Liver (tissue), 3 donors: Measurements from ENCODE around the gene ZC3H8.

Experiments
- CTCF ChIP-seq: fragments of 150-350 bp; IDR thresholded peaks from 2 replicates; pipeline ENCODE4 v1.5.1; 2017; ENCODE audit warnings: improper control_type of control experiment, low read depth, low read length; ENCODE audit not compliant: missing input control
- EGR1 ChIP-seq, 2 donors: IDR thresholded peaks; 2 replicates each; pipeline ENCODE4 v1.6.1; 2016 to 2018; ENCODE audit warnings: antibody characterized with exemption in 2 of 2, low read depth in 2 of 2
- GABPA ChIP-seq, 2 donors: IDR thresholded peaks in 1 of 2; conservative IDR thresholded peaks in 1 of 2; 2 replicates each; pipeline ENCODE4 v1.6.1; 2016; ENCODE audit warnings: antibody characterized with exemption in 2 of 2, mild to moderate bottlenecking in 1 of 2, moderate library complexity in 1 of 2
- RXRA ChIP-seq, 2 donors: IDR thresholded peaks; 2 replicates each; pipeline ENCODE4 v1.6.1; 2017 to 2018; ENCODE audit warnings: antibody characterized with exemption in 2 of 2, mild to moderate bottlenecking in 1 of 2
- TF ChIP-seq, protein P1 (sequence below): IDR thresholded peaks from 2 replicates; pipeline ENCODE4 v1.6.1; 2016; ENCODE audit warnings: antibody characterized with exemption, mild to moderate bottlenecking
- TF ChIP-seq, protein P2 (sequence below): IDR thresholded peaks from 2 replicates; pipeline ENCODE4 v1.6.1; 2016; ENCODE audit warnings: antibody characterized with exemption
- TF ChIP-seq, protein P3 (sequence below): IDR thresholded peaks from 2 replicates; pipeline ENCODE4 v1.6.1; 2016; ENCODE audit warnings: antibody characterized with exemption
- donor health status: healthy.
- donor health status: healthy.

GRCh38 chr2:112253261-112253815, 1.5 kb downstream of the ZC3H8 start:
- no peak for TF ChIP-seq RXRA (IDR thresholded peaks at IDR 0.05)
- TF ChIP-seq CTCF, result no peak
- TF ChIP-seq, protein P1, sequence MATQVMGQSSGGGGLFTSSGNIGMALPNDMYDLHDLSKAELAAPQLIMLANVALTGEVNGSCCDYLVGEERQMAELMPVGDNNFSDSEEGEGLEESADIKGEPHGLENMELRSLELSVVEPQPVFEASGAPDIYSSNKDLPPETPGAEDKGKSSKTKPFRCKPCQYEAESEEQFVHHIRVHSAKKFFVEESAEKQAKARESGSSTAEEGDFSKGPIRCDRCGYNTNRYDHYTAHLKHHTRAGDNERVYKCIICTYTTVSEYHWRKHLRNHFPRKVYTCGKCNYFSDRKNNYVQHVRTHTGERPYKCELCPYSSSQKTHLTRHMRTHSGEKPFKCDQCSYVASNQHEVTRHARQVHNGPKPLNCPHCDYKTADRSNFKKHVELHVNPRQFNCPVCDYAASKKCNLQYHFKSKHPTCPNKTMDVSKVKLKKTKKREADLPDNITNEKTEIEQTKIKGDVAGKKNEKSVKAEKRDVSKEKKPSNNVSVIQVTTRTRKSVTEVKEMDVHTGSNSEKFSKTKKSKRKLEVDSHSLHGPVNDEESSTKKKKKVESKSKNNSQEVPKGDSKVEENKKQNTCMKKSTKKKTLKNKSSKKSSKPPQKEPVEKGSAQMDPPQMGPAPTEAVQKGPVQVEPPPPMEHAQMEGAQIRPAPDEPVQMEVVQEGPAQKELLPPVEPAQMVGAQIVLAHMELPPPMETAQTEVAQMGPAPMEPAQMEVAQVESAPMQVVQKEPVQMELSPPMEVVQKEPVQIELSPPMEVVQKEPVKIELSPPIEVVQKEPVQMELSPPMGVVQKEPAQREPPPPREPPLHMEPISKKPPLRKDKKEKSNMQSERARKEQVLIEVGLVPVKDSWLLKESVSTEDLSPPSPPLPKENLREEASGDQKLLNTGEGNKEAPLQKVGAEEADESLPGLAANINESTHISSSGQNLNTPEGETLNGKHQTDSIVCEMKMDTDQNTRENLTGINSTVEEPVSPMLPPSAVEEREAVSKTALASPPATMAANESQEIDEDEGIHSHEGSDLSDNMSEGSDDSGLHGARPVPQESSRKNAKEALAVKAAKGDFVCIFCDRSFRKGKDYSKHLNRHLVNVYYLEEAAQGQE, result no peak
- TF ChIP-seq, protein P2, sequence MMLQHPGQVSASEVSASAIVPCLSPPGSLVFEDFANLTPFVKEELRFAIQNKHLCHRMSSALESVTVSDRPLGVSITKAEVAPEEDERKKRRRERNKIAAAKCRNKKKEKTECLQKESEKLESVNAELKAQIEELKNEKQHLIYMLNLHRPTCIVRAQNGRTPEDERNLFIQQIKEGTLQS, result no peak
- TF ChIP-seq, protein P3, sequence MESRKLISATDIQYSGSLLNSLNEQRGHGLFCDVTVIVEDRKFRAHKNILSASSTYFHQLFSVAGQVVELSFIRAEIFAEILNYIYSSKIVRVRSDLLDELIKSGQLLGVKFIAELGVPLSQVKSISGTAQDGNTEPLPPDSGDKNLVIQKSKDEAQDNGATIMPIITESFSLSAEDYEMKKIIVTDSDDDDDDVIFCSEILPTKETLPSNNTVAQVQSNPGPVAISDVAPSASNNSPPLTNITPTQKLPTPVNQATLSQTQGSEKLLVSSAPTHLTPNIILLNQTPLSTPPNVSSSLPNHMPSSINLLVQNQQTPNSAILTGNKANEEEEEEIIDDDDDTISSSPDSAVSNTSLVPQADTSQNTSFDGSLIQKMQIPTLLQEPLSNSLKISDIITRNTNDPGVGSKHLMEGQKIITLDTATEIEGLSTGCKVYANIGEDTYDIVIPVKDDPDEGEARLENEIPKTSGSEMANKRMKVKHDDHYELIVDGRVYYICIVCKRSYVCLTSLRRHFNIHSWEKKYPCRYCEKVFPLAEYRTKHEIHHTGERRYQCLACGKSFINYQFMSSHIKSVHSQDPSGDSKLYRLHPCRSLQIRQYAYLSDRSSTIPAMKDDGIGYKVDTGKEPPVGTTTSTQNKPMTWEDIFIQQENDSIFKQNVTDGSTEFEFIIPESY, result no peak
- no peak for TF ChIP-seq EGR1 (IDR thresholded peaks at IDR 0.05; ENCODE audit: low read depth in 2 of 2)
- TF ChIP-seq GABPA (IDR thresholded peaks at IDR 0.05 in 1 of 2, conservative IDR thresholded peaks at IDR 0.05 in 1 of 2), result no peak
